H9 (cell line): ENCODE measurements around the gene DNASE1L3. TPM values are rescaled to one million over a fixed set of nuclear protein-coding genes. Genes with fewer than 3 reads are reported as not detected.

Experiments
- DNase-seq: peaks from one replicate; pipeline ENCODE4 v3.0.0-alpha.2; 2017
- H2AFZ ChIP-seq: one replicate; pipeline ENCODE4 v1.6.1; 2013; ENCODE audit warnings: mild to moderate bottlenecking, low read length, control low read depth, moderate library complexity
- H2AK5ac ChIP-seq: 2 replicates; pipeline ENCODE4 v1.6.1; 2013; ENCODE audit warnings: low read length, control low read depth, mixed read lengths; ENCODE audit not compliant: insufficient read length
- H2BK120ac ChIP-seq: one replicate; pipeline ENCODE4 v1.6.1; 2013; ENCODE audit warnings: low read depth, mild to moderate bottlenecking, low read length, control low read depth, inconsistent platforms; ENCODE audit not compliant: poor library complexity, severe bottlenecking
- H2BK12ac ChIP-seq: 2 replicates; pipeline ENCODE4 v1.6.1; 2013; ENCODE audit warnings: low read length, control low read depth, mixed read lengths, low read depth; ENCODE audit not compliant: insufficient read length
- H2BK15ac ChIP-seq: 2 replicates; pipeline ENCODE4 v1.6.1; 2013; ENCODE audit warnings: low read depth, low read length, control low read depth
- H2BK20ac ChIP-seq: one replicate; pipeline ENCODE4 v1.6.1; 2013; ENCODE audit warnings: low read depth, mild to moderate bottlenecking, low read length, control low read depth, inconsistent platforms; ENCODE audit not compliant: poor library complexity, severe bottlenecking
- H2BK5ac ChIP-seq: 2 replicates; pipeline ENCODE4 v1.6.1; 2013; ENCODE audit warnings: low read length, control low read depth, mixed read lengths; ENCODE audit not compliant: insufficient read length
- H3K14ac ChIP-seq: 2 replicates; pipeline ENCODE4 v1.6.1; 2013; ENCODE audit warnings: low read length, control low read depth; ENCODE audit not compliant: insufficient read depth
- H3K18ac ChIP-seq: 2 replicates; pipeline ENCODE4 v1.6.1; 2013; ENCODE audit warnings: low read depth, mild to moderate bottlenecking, mixed read lengths, low read length, control low read depth; ENCODE audit not compliant: insufficient read length
- H3K23ac ChIP-seq: 2 replicates; pipeline ENCODE4 v1.6.1; 2013; ENCODE audit warnings: low read length, control low read depth, mixed read lengths, low read depth; ENCODE audit not compliant: insufficient read length
- H3K23me2 ChIP-seq: 2 replicates; pipeline ENCODE4 v1.6.1; 2013; ENCODE audit warnings: low read depth, mild to moderate bottlenecking, mixed read lengths, low read length, control low read depth; ENCODE audit not compliant: insufficient read length, poor library complexity, severe bottlenecking
- H3K27ac ChIP-seq: 2 replicates; pipeline ENCODE4 v1.5.1; 2013; ENCODE audit warnings: low read length, control low read depth, mixed read lengths, low read depth; ENCODE audit not compliant: insufficient read length
- H3K27me3 ChIP-seq: 2 replicates; pipeline ENCODE4 v1.6.1; 2013; ENCODE audit warnings: low read length, control low read depth, inconsistent platforms; ENCODE audit not compliant: insufficient read depth
- H3K4ac ChIP-seq: 2 replicates; pipeline ENCODE4 v1.6.1; 2013; ENCODE audit warnings: low read depth, mild to moderate bottlenecking, control low read depth, inconsistent platforms, low read length, moderate library complexity
- H3K4me1 ChIP-seq: 2 replicates; pipeline ENCODE4 v1.6.1; 2013; ENCODE audit warnings: low read length, control low read depth, inconsistent platforms; ENCODE audit not compliant: insufficient read depth
- H3K4me2 ChIP-seq: 2 replicates; pipeline ENCODE4 v1.6.1; 2013; ENCODE audit warnings: low read length, control low read depth, mixed read lengths; ENCODE audit not compliant: insufficient read length, insufficient read depth
- H3K56ac ChIP-seq: 2 replicates; pipeline ENCODE4 v1.6.1; 2013; ENCODE audit warnings: low read depth, mild to moderate bottlenecking, mixed read lengths, low read length, control low read depth; ENCODE audit not compliant: insufficient read length
- H3K79me1 ChIP-seq: 2 replicates; pipeline ENCODE4 v1.6.1; 2013; ENCODE audit warnings: low read depth, mild to moderate bottlenecking, moderate library complexity, low read length, control low read depth, inconsistent platforms; ENCODE audit not compliant: insufficient read depth, poor library complexity, severe bottlenecking
- H3K79me2 ChIP-seq: 2 replicates; pipeline ENCODE4 v1.6.1; 2013; ENCODE audit warnings: low read length, control low read depth, inconsistent platforms; ENCODE audit not compliant: insufficient read depth
- H3K9ac ChIP-seq: 2 replicates; pipeline ENCODE4 v1.6.1; 2013; ENCODE audit warnings: low read length, control low read depth, mixed read lengths; ENCODE audit not compliant: insufficient read length; ENCODE audit errors: extremely low read depth
- H3K9me3 ChIP-seq: one replicate; pipeline ENCODE4 v1.6.1; 2013; ENCODE audit warnings: low read depth, low read length, inconsistent platforms; ENCODE audit not compliant: control insufficient read depth
- H3T11ph ChIP-seq: one replicate; pipeline ENCODE4 v1.6.1; 2013; ENCODE audit warnings: mild to moderate bottlenecking, low read length, control low read depth, inconsistent platforms
- H4K20me1 ChIP-seq: one replicate; pipeline ENCODE4 v1.6.1; 2013; ENCODE audit not compliant: control insufficient read depth, insufficient read length, insufficient read depth
- H4K5ac ChIP-seq: 2 replicates; pipeline ENCODE4 v1.6.1; 2013; ENCODE audit warnings: low read depth, mild to moderate bottlenecking, mixed read lengths, low read length, control low read depth; ENCODE audit not compliant: insufficient read length
- H4K8ac ChIP-seq: replicated peaks from 2 replicates; pipeline ENCODE4 v1.6.1; 2013; ENCODE audit warnings: low read length, control low read depth, mixed read lengths, low read depth; ENCODE audit not compliant: insufficient read length
- H4K91ac ChIP-seq: 2 replicates; pipeline ENCODE4 v1.6.1; 2013; ENCODE audit warnings: low read depth, mild to moderate bottlenecking, moderate library complexity, mixed read lengths, low read length, control low read depth; ENCODE audit not compliant: insufficient read length
- H3K27ac Mint-ChIP-seq, 3 experiments: 2 replicates in 2 of 3; 3 replicates in 1 of 3; pipeline ENCODE4 v1.8.0; 2020 to 2021; ENCODE audit warnings: mixed read lengths in 3 of 3, mild to moderate bottlenecking in 1 of 3, moderate library complexity in 1 of 3
- H3K27me3 Mint-ChIP-seq: 2 replicates; pipeline ENCODE4 v1.8.0; 2021; ENCODE audit warnings: low read depth, mild to moderate bottlenecking, moderate library complexity, mixed read lengths
- H3K36me3 Mint-ChIP-seq, 3 experiments: 2 replicates in 2 of 3; 3 replicates in 1 of 3; pipeline ENCODE4 v1.8.0; 2020 to 2021; ENCODE audit warnings: low read depth in 3 of 3, mixed read lengths in 3 of 3; ENCODE audit not compliant: insufficient read depth in 1 of 3
- H3K4me1 Mint-ChIP-seq, 2 experiments: 2 replicates each; pipeline ENCODE4 v1.8.0; 2020; ENCODE audit warnings: mixed read lengths in 2 of 2
- H3K4me3 Mint-ChIP-seq, 2 experiments: 2 replicates in 1 of 2; 3 replicates in 1 of 2; pipeline ENCODE4 v1.8.0; 2020 to 2021; ENCODE audit warnings: mild to moderate bottlenecking in 2 of 2, mixed read lengths in 2 of 2, moderate library complexity in 1 of 2
- H3K9me3 Mint-ChIP-seq, 2 experiments: 2 replicates in 1 of 2; 3 replicates in 1 of 2; pipeline ENCODE4 v1.8.0; 2020; ENCODE audit warnings: mild to moderate bottlenecking in 2 of 2, mixed read lengths in 2 of 2, moderate library complexity in 1 of 2
- WGBS: extraction: QIAGEN DNeasy Blood & Tissue Kit; methylation state at CpG from one replicate; pipeline ENCODE4 v1.1.7; 2013; ENCODE audit warnings: missing lambda C conversion rate, low lambda C conversion rate, mixed read lengths; ENCODE audit not compliant: insufficient read length; ENCODE audit errors: extremely low coverage; 5-methylcytosine and 5-hydroxymethylcytosine counted together
- total RNA-seq: library from RNA; stranded (reverse); gene quantifications from 2 replicates; pipeline ENCODE4 v1.2.1, GENCODE V29; 2021
- TF ChIP-seq, protein P1 (sequence below): fragments of 200-600 bp; sonication (generic); conservative IDR thresholded peaks from 3 replicates; pipeline ENCODE4 v1.8.0; 2021; ENCODE audit warnings: antibody characterized with exemption, mild to moderate bottlenecking

The DNASE1L3 gene
- total RNA-seq, 1 experiment from 2014 or later = not detected

GRCh38 chr3:58178528-58179234, 32.1 kb downstream of the DNASE1L3 start:
- peaks cover 4% of the 10 kb centered on the region for H3K23me2 ChIP-seq
- H2BK12ac ChIP-seq = no peak overlapping the region
- no peak overlapping the region for H2BK20ac ChIP-seq
- no peaks in the 10 kb centered on the region for H3K9me3 ChIP-seq
- no peak overlapping the region for H3K18ac ChIP-seq
- no peaks in the 10 kb centered on the region for H3K27me3 ChIP-seq
- no peak overlapping the region for H3K4ac ChIP-seq
- peak overlapping the region; percentile 42 to 64; a peak in 3 of 5 replicates for H3K4me3 Mint-ChIP-seq
- no peak for DNase-seq
- H3K27ac ChIP-seq = no peak overlapping the region
- H3T11ph ChIP-seq = no peak overlapping the region
- H3K56ac ChIP-seq = no peak overlapping the region
- no peaks in the 10 kb centered on the region for H3K9me3 Mint-ChIP-seq
- H4K91ac ChIP-seq = no peak overlapping the region
- TF ChIP-seq, protein P1, sequence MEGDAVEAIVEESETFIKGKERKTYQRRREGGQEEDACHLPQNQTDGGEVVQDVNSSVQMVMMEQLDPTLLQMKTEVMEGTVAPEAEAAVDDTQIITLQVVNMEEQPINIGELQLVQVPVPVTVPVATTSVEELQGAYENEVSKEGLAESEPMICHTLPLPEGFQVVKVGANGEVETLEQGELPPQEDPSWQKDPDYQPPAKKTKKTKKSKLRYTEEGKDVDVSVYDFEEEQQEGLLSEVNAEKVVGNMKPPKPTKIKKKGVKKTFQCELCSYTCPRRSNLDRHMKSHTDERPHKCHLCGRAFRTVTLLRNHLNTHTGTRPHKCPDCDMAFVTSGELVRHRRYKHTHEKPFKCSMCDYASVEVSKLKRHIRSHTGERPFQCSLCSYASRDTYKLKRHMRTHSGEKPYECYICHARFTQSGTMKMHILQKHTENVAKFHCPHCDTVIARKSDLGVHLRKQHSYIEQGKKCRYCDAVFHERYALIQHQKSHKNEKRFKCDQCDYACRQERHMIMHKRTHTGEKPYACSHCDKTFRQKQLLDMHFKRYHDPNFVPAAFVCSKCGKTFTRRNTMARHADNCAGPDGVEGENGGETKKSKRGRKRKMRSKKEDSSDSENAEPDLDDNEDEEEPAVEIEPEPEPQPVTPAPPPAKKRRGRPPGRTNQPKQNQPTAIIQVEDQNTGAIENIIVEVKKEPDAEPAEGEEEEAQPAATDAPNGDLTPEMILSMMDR = no peak
- peaks cover 19% of the 10 kb centered on the region for H3K27me3 Mint-ChIP-seq
- WGBS = no CpG with 5 or more reads among the region's 17 CpGs
- H3K79me1 ChIP-seq = no peaks in the 10 kb centered on the region
- H2BK5ac ChIP-seq = no peak overlapping the region
- no peak overlapping the region for H3K23ac ChIP-seq
- no peak overlapping the region for H2AFZ ChIP-seq
- H4K5ac ChIP-seq = no peak overlapping the region
- peaks cover 20 to 31% of the 10 kb centered on the region in 2 experiments for H3K4me1 Mint-ChIP-seq
- H3K4me2 ChIP-seq = peak overlapping the region; percentile 27
- H3K9ac ChIP-seq = no peak overlapping the region
- H4K8ac ChIP-seq = no peak overlapping the region
- no peak overlapping the region for H3K14ac ChIP-seq
- no peak overlapping the region for H2BK15ac ChIP-seq
- no peak overlapping the region for H2AK5ac ChIP-seq
- peaks cover 3% of the 10 kb centered on the region for H4K20me1 ChIP-seq
- H3K79me2 ChIP-seq = no peaks in the 10 kb centered on the region
- H3K27ac Mint-ChIP-seq = no peak overlapping the region
- no peaks in the 10 kb centered on the region for H3K36me3 Mint-ChIP-seq
- peaks cover 3% of the 10 kb centered on the region; the same call in 1 of the 2 replicates for H3K4me1 ChIP-seq
- H2BK120ac ChIP-seq = no peak overlapping the region
